DMS114 treated with DMSO at 0.1 percent for 48 hours (cell line): ENCODE measurements around the gene TMEM53.

ENCODE experiments used
- DNase-seq: peaks from one replicate; lab custom pipeline; 2025; ENCODE audit not compliant: unreplicated experiment; lab: John Stamatoyannopoulos, UW

The TMEM53 gene

GRCh38 chr1:44606701-44607281 lies 67.5 kb downstream of the TMEM53 start:
- no peak for DNase-seq

DNA sequence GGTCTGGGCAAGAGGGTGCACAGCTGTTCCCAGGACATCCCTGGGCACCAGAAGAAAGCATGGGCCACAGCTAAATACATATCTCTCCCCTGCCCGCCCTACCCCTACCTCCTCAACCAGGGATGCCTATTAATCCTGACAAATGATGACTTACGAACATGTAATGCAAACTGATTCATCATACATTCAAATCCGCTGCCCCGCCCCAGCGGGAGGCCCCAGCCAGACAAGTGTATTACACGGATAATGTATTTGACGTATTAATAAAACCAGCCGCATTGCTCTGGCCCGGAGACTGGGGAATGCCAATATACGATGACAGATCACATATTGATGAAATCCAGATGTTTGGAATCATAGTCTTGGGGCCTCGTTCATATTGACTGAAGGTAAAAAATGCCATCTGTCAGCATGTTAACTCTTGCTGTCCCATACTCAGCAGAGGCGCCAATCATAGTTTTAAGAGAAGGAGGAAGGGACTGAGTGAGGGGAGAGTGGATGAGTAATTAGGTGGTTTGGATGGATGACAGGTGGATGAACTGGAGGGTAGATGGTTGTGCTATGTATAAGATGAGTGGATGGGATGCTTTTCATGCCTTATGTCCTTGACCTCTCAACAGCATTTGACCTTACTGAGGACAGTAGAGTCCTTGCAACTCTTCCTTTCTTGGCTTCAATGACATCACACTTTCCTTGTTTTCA lies 68.2 kb downstream of the TMEM53 start:
- no peak for DNase-seq

GRCh38 chr1:44604157-44604955 lies 69.9 kb downstream of the TMEM53 start:
- DNase-seq, result no peak

DNA sequence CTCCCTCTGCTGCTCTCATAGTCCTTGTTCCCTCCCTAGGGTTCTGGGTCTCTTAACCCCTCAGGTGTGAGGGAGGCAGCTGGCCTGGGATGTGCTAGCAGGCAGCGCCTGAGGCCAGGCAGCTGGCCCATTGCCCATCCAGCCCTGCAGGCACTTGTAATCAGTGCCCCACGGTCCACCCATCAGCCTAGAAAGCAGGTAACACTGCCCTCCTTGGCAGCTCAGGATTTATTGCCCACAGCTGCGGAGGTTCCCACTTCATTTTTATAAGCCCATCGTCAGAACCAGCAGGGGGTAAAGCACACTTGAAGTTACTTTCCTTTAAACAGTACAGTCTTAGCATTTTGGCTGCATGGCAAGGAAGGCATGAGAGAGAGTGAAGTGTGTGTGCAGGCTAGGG lies 70.6 kb downstream of the TMEM53 start:
- no peak for DNase-seq
